Activated naive CD4-positive, alpha-beta T cell treated with anti-CD3 and anti-CD28 coated beads, Interleukin-2, amount 50 U/mL, for 16 hours (primary cell): ENCODE results near the gene CLASP1.
"Not testable (repeated sequence)": the region's sequence is repeated elsewhere in the genome, so short reads cannot be mapped to it uniquely, and the experiment has no call there.

Experiments
- DNase-seq: peaks from one replicate; pipeline ENCODE4 v3.0.0-alpha.2; 2020

CLASP1 gene

GRCh38 chr2:121459291-121459690 lies 190.0 kb downstream of the CLASP1 start:
- DNase-seq: no peak

GRCh38 chr2:121456325-121456724 lies 192.9 kb downstream of the CLASP1 start:
- no peak for DNase-seq

GRCh38 chr2:121455446-121455845 lies 193.8 kb downstream of the CLASP1 start:
- no peak for DNase-seq

- DNase-seq: no peak
Observed at GRCh38 chr2:121454549-121455090, 194.6 kb downstream of the CLASP1 start.

- DNase-seq: no peak
Observed at GRCh38 chr2:121451398-121451797, 197.9 kb downstream of the CLASP1 start.

- no peak for DNase-seq
Observed at GRCh38 chr2:121450301-121450700, 199.0 kb downstream of the CLASP1 start.

- no peak for DNase-seq
Observed at GRCh38 chr2:121446647-121447241, 202.5 kb downstream of the CLASP1 start.

GRCh38 chr2:121442889-121443288 lies 206.4 kb downstream of the CLASP1 start:
- no peak for DNase-seq

- not testable (repeated sequence) for DNase-seq
Observed at GRCh38 chr2:121438290-121438689, 211.0 kb downstream of the CLASP1 start.

- no peak for DNase-seq
Observed at GRCh38 chr2:121436918-121437317, 212.3 kb downstream of the CLASP1 start.

- DNase-seq: no peak
Observed at GRCh38 chr2:121435790-121436189, 213.5 kb downstream of the CLASP1 start.

- DNase-seq: no peak
Observed at GRCh38 chr2:121431214-121431613, 218.0 kb downstream of the CLASP1 start.

GRCh38 chr2:121429927-121430520 lies 219.2 kb downstream of the CLASP1 start:
- no peak for DNase-seq

- no peak for DNase-seq
Observed at GRCh38 chr2:121429119-121429903, 220.0 kb downstream of the CLASP1 start.

GRCh38 chr2:121427187-121427689 lies 222.0 kb downstream of the CLASP1 start:
- DNase-seq: no peak

- no peak for DNase-seq
Observed at GRCh38 chr2:121420486-121420885, 228.8 kb downstream of the CLASP1 start.

- no peak for DNase-seq
Observed at GRCh38 chr2:121419081-121419699, 230.1 kb downstream of the CLASP1 start.

GRCh38 chr2:121418494-121419058 lies 230.7 kb downstream of the CLASP1 start:
- no peak for DNase-seq

- no peak for DNase-seq
Observed at GRCh38 chr2:121417826-121418225, 231.4 kb downstream of the CLASP1 start.

GRCh38 chr2:121415727-121416126 lies 233.5 kb downstream of the CLASP1 start:
- no peak for DNase-seq

GRCh38 chr2:121412349-121412748 lies 236.9 kb downstream of the CLASP1 start:
- DNase-seq: no peak

- no peak for DNase-seq
Observed at GRCh38 chr2:121409966-121410365, 239.3 kb downstream of the CLASP1 start.

GRCh38 chr2:121409388-121409787 lies 239.9 kb downstream of the CLASP1 start:
- DNase-seq: no peak
